GM12892 (cell line): ENCODE results near the gene MYB.

Source experiments
- POLR2A ChIP-seq: IDR thresholded peaks from 2 replicates; pipeline ENCODE4 v1.6.1; 2011; ENCODE audit warnings: low read depth, low read length, control low read depth
- POLR2AphosphoS5 ChIP-seq: IDR thresholded peaks from 2 replicates; pipeline ENCODE4 v1.6.1; 2011; ENCODE audit warnings: low read depth, low read length, control low read depth
- TAF1 ChIP-seq: IDR thresholded peaks from 2 replicates; pipeline ENCODE4 v1.6.1; 2011; ENCODE audit warnings: low read depth, mild to moderate bottlenecking, control low read depth, low read length, borderline replicate concordance

- TF ChIP-seq POLR2A (no peak), POLR2AphosphoS5 (no peak), TAF1 (no peak)
These were observed 12.3 kb upstream of the MYB start for GRCh38 chr6:135168766-135169165.
